ENCODE results near the gene PGC. TPM values are rescaled to one million over a fixed set of nuclear protein-coding genes. Genes with fewer than 3 reads are reported as not detected.

The PGC gene
- total and polyA plus RNA-seq, 2 donors (not counting 3 experiments of a cell fraction or from before 2014, with no cell fraction given) = not detected

DNA sequence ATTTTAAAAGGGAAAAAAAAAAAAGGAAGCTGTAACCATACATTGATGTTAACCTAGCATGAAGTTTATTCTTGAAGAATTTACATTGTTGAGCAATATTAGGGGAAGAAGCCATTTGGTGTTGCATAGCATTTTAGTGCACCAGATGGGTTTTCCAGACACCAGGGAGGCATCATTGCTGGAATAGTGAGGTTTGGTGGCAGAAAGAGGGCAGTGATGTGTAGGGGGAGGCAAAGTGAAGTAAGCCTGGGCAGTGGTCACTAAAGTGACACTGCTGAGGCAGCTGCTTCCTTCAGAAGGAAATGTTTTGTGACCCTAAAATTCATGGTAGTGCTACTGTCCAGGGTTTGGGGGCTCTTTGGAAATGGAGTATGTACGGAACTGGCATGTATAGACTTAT, 42.8 kb upstream of the PGC start:
- H2AFZ ChIP-seq (ENCODE audit: low read depth, low read length) = no peak overlapping the region
- H3K9me3 ChIP-seq (replicated peaks; ENCODE audit: control insufficient read depth, insufficient read depth, low read length) = no peaks in the 10 kb centered on the region
- BruUV-seq (replicated peaks) = no TSS peak
- peaks cover 17% of the 10 kb centered on the region for H3K79me2 ChIP-seq (ENCODE audit: control insufficient read depth, insufficient read depth, low read length)
- no peak overlapping the region for H3K9ac ChIP-seq (replicated peaks; ENCODE audit: extremely low read depth, insufficient read depth, low read length)
- H3K27ac ChIP-seq (ENCODE audit: insufficient read depth, low read depth, low read length) = no peak overlapping the region
- CTCF ChIA-PET = interaction anchor here (0.8 to 1.6 kb wide), 2 partner anchors 11 to 131 kb away, joined by 4 to 6 read pairs; partner anchors contain the start of genes BYSL and MED20
- no peak overlapping the region for H3K4me2 ChIP-seq (ENCODE audit: insufficient read depth, low read length)
- no peak overlapping the region for H3K4me3 ChIP-seq (replicated peaks in 1 of 3; ENCODE audit: insufficient read depth in 1 of 3, low read depth in 1 of 3, low read length in 3 of 3)
- POLR2A ChIA-PET = no interaction called here
- peaks cover 10% of the 10 kb centered on the region for H3K4me1 ChIP-seq (ENCODE audit: control insufficient read depth, extremely low read depth, insufficient read depth, low read length)
- H3K36me3 ChIP-seq (ENCODE audit: control insufficient read depth in 2 of 2, extremely low read depth in 1 of 2, insufficient read depth in 2 of 2, low read length in 2 of 2) = peaks cover 6 to 10% of the 10 kb centered on the region in 2 experiments
- dilution Hi-C loops (cut with MboI; ENCODE audit: extremely low pct_ligation_motif_present, low sequenced_read_pairs) = no loop called here
- H3K27me3 ChIP-seq (ENCODE audit: control insufficient read depth in 2 of 2, insufficient read depth in 2 of 2, low read length in 2 of 2) = no peaks in the 10 kb centered on the region
- no peaks in the 10 kb centered on the region for H4K20me1 ChIP-seq (replicated peaks; ENCODE audit: control insufficient read depth, extremely low read depth, insufficient read depth, low read length)
- intact Hi-C loops (cut with micrococcal nuclease) = no loop called here
- H3K9me1 ChIP-seq (replicated peaks; ENCODE audit: control insufficient read depth, extremely low read depth, insufficient read depth, low read length) = no peaks in the 10 kb centered on the region
- FAIRE-seq = peak; percentile 15
- no peak for DNase-seq (ENCODE audit: low read depth, low spot score)
- TF ChIP-seq, protein P1, sequence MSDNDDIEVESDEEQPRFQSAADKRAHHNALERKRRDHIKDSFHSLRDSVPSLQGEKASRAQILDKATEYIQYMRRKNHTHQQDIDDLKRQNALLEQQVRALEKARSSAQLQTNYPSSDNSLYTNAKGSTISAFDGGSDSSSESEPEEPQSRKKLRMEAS (IDR thresholded peaks at IDR 0.05; ENCODE audit: insufficient read depth, insufficient read length) = no peak
- TF ChIP-seq JUN (IDR thresholded peaks at IDR 0.05; ENCODE audit: borderline replicate concordance, insufficient read depth, insufficient read length, low read depth) = no peak
- no peak for TF ChIP-seq POLR2AphosphoS5 (IDR thresholded peaks at IDR 0.05; ENCODE audit: insufficient read depth, low read depth, low read length)
- TF ChIP-seq GATA2 (IDR thresholded peaks at IDR 0.05; ENCODE audit: insufficient read depth, insufficient read length, low read depth, low read length) = no peak
- no peak for TF ChIP-seq POLR2A (IDR thresholded peaks at IDR 0.05; ENCODE audit: low read depth, low read length)
- no peak for TF ChIP-seq MYC (IDR thresholded peaks at IDR 0.05; ENCODE audit: low read depth, low read length)
- no peak for TF ChIP-seq FOS (IDR thresholded peaks at IDR 0.05; ENCODE audit: borderline replicate concordance, insufficient read depth, low read length)
- TF ChIP-seq CTCF (IDR thresholded peaks at IDR 0.05; ENCODE audit: extremely low read depth in 1 of 2, insufficient read depth in 1 of 2, low read depth in 1 of 2, low read length in 2 of 2) = no peak
- no peak for TF ChIP-seq EZH2 (IDR thresholded peaks at IDR 0.05; ENCODE audit: borderline replicate concordance, low read depth, low read length, severe bottlenecking)

All from endothelial cell of umbilical vein (primary cell).